Testis (tissue), 5 donors: ENCODE measurements around the gene EPN1. TPM values are rescaled to one million over a fixed set of nuclear protein-coding genes. Genes with fewer than 3 reads are reported as not detected.

Experiments
- DNase-seq: peaks from one replicate; pipeline ENCODE4 v3.0.0-alpha.2; 2019
- H3K27ac ChIP-seq, 2 donors: fragments of 200-600 bp; sonication (generic); one replicate each; pipeline ENCODE4 v1.5.1; 2019
- H3K27me3 ChIP-seq: fragments of 200-600 bp; sonication (generic); one replicate; pipeline ENCODE4 v1.5.1; 2019
- H3K36me3 ChIP-seq: fragments of 200-600 bp; sonication (generic); one replicate; pipeline ENCODE4 v1.5.1; 2017; ENCODE audit warnings: low read depth; ENCODE audit errors: missing control alignments
- H3K4me1 ChIP-seq: fragments of 200-600 bp; sonication (generic); one replicate; pipeline ENCODE4 v1.5.1; 2019
- H3K4me3 ChIP-seq, 2 donors: fragments of 200-600 bp; sonication (generic); one replicate each; pipeline ENCODE4 v1.5.1; 2017 to 2019
- H3K9me3 ChIP-seq: fragments of 200-600 bp; sonication (generic); one replicate; pipeline ENCODE4 v1.5.1; 2017
- CTCF ChIP-seq, 3 experiments: fragments of 450-650 bp in 2 of 3; fragments of 200-600 bp in 1 of 3; sonication (generic) in 1 of 3; IDR thresholded peaks; one replicate each; pipeline ENCODE4 v1.5.1; 2016 to 2019; ENCODE audit warnings: antibody characterized with exemption in 3 of 3, mild to moderate bottlenecking in 2 of 3, moderate library complexity in 1 of 3
- POLR2A ChIP-seq: fragments of 450-650 bp; IDR thresholded peaks from one replicate; pipeline ENCODE4 v1.6.1; 2017; ENCODE audit warnings: antibody characterized with exemption, mild to moderate bottlenecking, moderate library complexity
- WGBS, 2 donors: methylation state at CpG; one replicate each; pipeline ENCODE4 v1.1.5; 2018; 5-methylcytosine and 5-hydroxymethylcytosine counted together
- intact Hi-C: fragments of 100-400 bp; cut with DNase I; formaldehyde crosslinking; loops from one replicate; pipeline ENCODE4 v1.15.1; 2023; ENCODE audit warnings: low total_unique reads
- long read RNA-seq, 2 donors: transcript quantifications; one replicate each; lab custom pipeline, GENCODE V29; 2026
- polyA plus RNA-seq: library from polyadenylated mRNA; stranded (reverse); fragments of 350-450 nt; fragmentation: Illumina TruSeq; extraction: RNeasy Lipid Tissue Mini Kit (QIAGEN cat#74804); gene quantifications from one replicate; pipeline ENCODE4 v1.2.3, GENCODE V29; 2014; ENCODE audit warnings: low read depth, low replicate concordance; ENCODE audit not compliant: insufficient read depth
- total RNA-seq, 2 donors: library from RNA; depleted of rRNA; stranded (reverse); fragments of >200 nt; gene quantifications; one replicate each; pipeline ENCODE4 v1.2.3, GENCODE V29; 2016

EPN1 gene
- 100 to 1,000 TPM; 176 to 303 TPM for total RNA-seq
- 134 TPM for polyA plus RNA-seq
- long read RNA-seq, donor 1, full-length matches to known transcripts, result 17 of 27 reads
- long read RNA-seq, donor 1, partial matches to known transcripts, result 10 of 27 reads
- long read RNA-seq, donor 1, other reads (novel, unspliced or antisense), result 0 of 27 reads
- long read RNA-seq, donor 2, full-length matches to known transcripts, result 12 of 39 reads
- long read RNA-seq, donor 2, partial matches to known transcripts, result 21 of 39 reads
- long read RNA-seq, donor 2, other reads (novel, unspliced or antisense), result 6 of 39 reads

- Histone ChIP-seq H3K4me3 (peak within 1 kb of the TSS; percentile 88 to 98), H3K27ac (peak within 1 kb of the TSS; percentile 80 to 93), H3K27me3 (no peaks in the 10 kb centered on the region), H3K9me3 (no peaks in the 10 kb centered on the region), H3K36me3 (no peaks in the 10 kb centered on the region), H3K4me1 (peaks cover 68% of the 10 kb centered on the region)
- 1 to 6% methylated on average over 4 to 91 of the region's 101 CpGs for WGBS, 2 donors
- peak in 1 of 3 experiments; percentile 25 for TF ChIP-seq CTCF (IDR thresholded peaks at IDR 0.05)
- no peak for TF ChIP-seq POLR2A
- peak; percentile 98 for DNase-seq
- intact Hi-C loops, result no loop called here
Observed at GRCh38 chr19:55674841-55675660, at the start of gene EPN1. Gene EPN1 (plus strand): TSS chr19:55675226. CDS start chr19:55678628, 3,402 bp downstream.

GRCh38 chr19:55626350-55626749 lies 48.7 kb upstream of the EPN1 start:
- Histone ChIP-seq H3K27me3 (no peaks in the 10 kb centered on the region), H3K9me3 (no peaks in the 10 kb centered on the region), H3K27ac (no peak overlapping the region), H3K36me3 (no peaks in the 10 kb centered on the region), H3K4me1 (peaks cover 20% of the 10 kb centered on the region), H3K4me3 (no peak overlapping the region)
- no peak for DNase-seq
- WGBS, 2 donors, result 93 to 96% methylated on average over 11 of the region's 11 CpGs
- TF ChIP-seq POLR2A (no peak), CTCF (IDR thresholded peaks at IDR 0.05) (no peak)
- intact Hi-C loops, result no loop called here

GRCh38 chr19:55632463-55632834 lies 42.6 kb upstream of the EPN1 start:
- Histone ChIP-seq H3K4me3 (no peak overlapping the region), H3K9me3 (no peaks in the 10 kb centered on the region), H3K27ac (peak overlapping the region in 1 of 2 donors; percentile 41), H3K4me1 (peaks cover 19% of the 10 kb centered on the region), H3K27me3 (no peaks in the 10 kb centered on the region), H3K36me3 (no peaks in the 10 kb centered on the region)
- 20 to 33% methylated on average over 3 of the region's 3 CpGs for WGBS, 2 donors
- TF ChIP-seq POLR2A (no peak), CTCF (IDR thresholded peaks at IDR 0.05) (peak; percentile 85 to 97 (median 95))
- DNase-seq, result peak; percentile 99
- intact Hi-C loops, result no loop called here

GRCh38 chr19:55633861-55634260 lies 41.2 kb upstream of the EPN1 start:
- Histone ChIP-seq H3K36me3 (no peaks in the 10 kb centered on the region), H3K27ac (no peak overlapping the region), H3K4me1 (peaks cover 19% of the 10 kb centered on the region), H3K9me3 (no peaks in the 10 kb centered on the region), H3K4me3 (no peak overlapping the region), H3K27me3 (no peaks in the 10 kb centered on the region)
- no peak for DNase-seq
- intact Hi-C loops, result no loop called here
- WGBS, 2 donors, result 79 to 80% methylated on average over 8 of the region's 8 CpGs
- TF ChIP-seq CTCF (IDR thresholded peaks at IDR 0.05), result no peak
- TF ChIP-seq POLR2A, result no peak
